Natural killer cell (primary cell): ENCODE data around the gene CXCL17. TPM values are rescaled to one million over a fixed set of nuclear protein-coding genes. Genes with fewer than 3 reads are reported as not detected.

Experiments used
- ATAC-seq, 3 donors: fragments of 150-1000 bp in 2 of 3; fragments of 200-7000 bp in 1 of 3; cut with Tn5 transposase; 1 replicate in 1 of 3; 2 replicates in 2 of 3; pipeline ENCODE4 v1.10.0; 2021; ENCODE audit warnings: mild to moderate bottlenecking in 2 of 3, moderate library complexity in 2 of 3
- DNase-seq, 2 donors: peaks; one replicate each; pipeline versions ENCODE4 v3.0.0 to v3.0.0-alpha.2; 2013 to 2021; ENCODE audit warnings: mixed read lengths in 1 of 2
- H3K27ac ChIP-seq: one replicate; pipeline ENCODE4 v1.5.1; 2013; ENCODE audit warnings: mild to moderate bottlenecking, low read length
- H3K27me3 ChIP-seq: one replicate; pipeline ENCODE4 v1.6.1; 2013; ENCODE audit warnings: low read length; ENCODE audit not compliant: control insufficient read depth, insufficient read depth
- H3K36me3 ChIP-seq: one replicate; pipeline ENCODE4 v1.6.1; 2013; ENCODE audit warnings: low read length; ENCODE audit not compliant: control insufficient read depth, insufficient read depth
- H3K4me1 ChIP-seq: one replicate; pipeline ENCODE4 v1.6.1; 2013; ENCODE audit warnings: low read length; ENCODE audit not compliant: control insufficient read depth, insufficient read depth
- H3K4me3 ChIP-seq: one replicate; pipeline ENCODE4 v1.5.1; 2013; ENCODE audit warnings: low read length
- H3K9me3 ChIP-seq: one replicate; pipeline ENCODE4 v1.6.1; 2013; ENCODE audit warnings: low read length; ENCODE audit not compliant: control insufficient read depth, insufficient read depth
- H3K27ac Mint-ChIP-seq, 2 donors: one replicate each; pipeline ENCODE4 v1.8.0; 2022; ENCODE audit warnings: mild to moderate bottlenecking in 2 of 2, mixed read lengths in 2 of 2, moderate library complexity in 1 of 2
- H3K27me3 Mint-ChIP-seq, 2 donors: one replicate each; pipeline ENCODE4 v1.8.0; 2022; ENCODE audit warnings: low read depth in 2 of 2, mixed read lengths in 2 of 2
- H3K36me3 Mint-ChIP-seq: one replicate; pipeline ENCODE4 v1.8.0; 2022; ENCODE audit warnings: mixed read lengths
- H3K4me1 Mint-ChIP-seq, 2 donors: one replicate each; pipeline ENCODE4 v1.8.0; 2022; ENCODE audit warnings: mixed read lengths in 2 of 2
- H3K4me3 Mint-ChIP-seq: one replicate; pipeline ENCODE4 v1.8.0; 2022; ENCODE audit warnings: mild to moderate bottlenecking, moderate library complexity, mixed read lengths
- H3K9me3 Mint-ChIP-seq, 2 donors: one replicate each; pipeline ENCODE4 v1.8.0; 2022; ENCODE audit warnings: mixed read lengths in 2 of 2
- CTCF ChIP-seq: fragments of 200-600 bp; IDR thresholded peaks from one replicate; pipeline ENCODE4 v1.8.0; 2022; ENCODE audit warnings: antibody characterized with exemption
- WGBS: methylation state at CpG from one replicate; pipeline ENCODE4 v1.1.7; 2013; ENCODE audit warnings: missing lambda C conversion rate; ENCODE audit not compliant: insufficient coverage; 5-methylcytosine and 5-hydroxymethylcytosine counted together
- intact Hi-C: fragments of 100-400 bp; cut with micrococcal nuclease; formaldehyde crosslinking; loops from one replicate; pipeline ENCODE4 v1.14.2; 2022
- total RNA-seq, 4 donors: library from RNA; stranded (reverse); fragments of 120-200 nt in 1 of 4; gene quantifications; one replicate each; pipeline versions ENCODE4 v1.2.3 to v1.2.4, GENCODE V29; 2013 to 2022

The CXCL17 gene, protein sequence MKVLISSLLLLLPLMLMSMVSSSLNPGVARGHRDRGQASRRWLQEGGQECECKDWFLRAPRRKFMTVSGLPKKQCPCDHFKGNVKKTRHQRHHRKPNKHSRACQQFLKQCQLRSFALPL
- total RNA-seq: not detected
- total RNA-seq (2013): not detected

- peaks cover 16% of the 10 kb centered on the region for H3K4me1 ChIP-seq
- no peak within 1 kb of the TSS for H3K4me3 ChIP-seq
- WGBS: 95% methylated on average over 7 of the region's 7 CpGs
- no peak for DNase-seq
- no peak for TF ChIP-seq CTCF
- H3K9me3 Mint-ChIP-seq: no peaks in the 10 kb centered on the region
- no peaks in the 10 kb centered on the region for H3K36me3 ChIP-seq
- H3K27ac Mint-ChIP-seq: no peak within 1 kb of the TSS
- H3K36me3 Mint-ChIP-seq: no peaks in the 10 kb centered on the region
- H3K27me3 ChIP-seq: no peaks in the 10 kb centered on the region
- H3K27me3 Mint-ChIP-seq: peaks cover 0 to 4% of the 10 kb centered on the region in 2 donors
- H3K27ac ChIP-seq: no peak within 1 kb of the TSS
- H3K9me3 ChIP-seq: no peaks in the 10 kb centered on the region
- no peak for ATAC-seq
- intact Hi-C loops: no loop called here
- no peak within 1 kb of the TSS for H3K4me3 Mint-ChIP-seq
- H3K4me1 Mint-ChIP-seq: peaks cover 19% of the 10 kb centered on the region in 2 donors
Measured at GRCh38 chr19:42442833-42443232, at the start of gene CXCL17. CXCL17 (minus strand) TSS chr19:42442946; CDS start chr19:42442832, 114 bp downstream.

GRCh38 chr19:42488783-42489521 is 46.2 kb upstream of the CXCL17 start:
- no peaks in the 10 kb centered on the region for H3K9me3 Mint-ChIP-seq

DNA sequence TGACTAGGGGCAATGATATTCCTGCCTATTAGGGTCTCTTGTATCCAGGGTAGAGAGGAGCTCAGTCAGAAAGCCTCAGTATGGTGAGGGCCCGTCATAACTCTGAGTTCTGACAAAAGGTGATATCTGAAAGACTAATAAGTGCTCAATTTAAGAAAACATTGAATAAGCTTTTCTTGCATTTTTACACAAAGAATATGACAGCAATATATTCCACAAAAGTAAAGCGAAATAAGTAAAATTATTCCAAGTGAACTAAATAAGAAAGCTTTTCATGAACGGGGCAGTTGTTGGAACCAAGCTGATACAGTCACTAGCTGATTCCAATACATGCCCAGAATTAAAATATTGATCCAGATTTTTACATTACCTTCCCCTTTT is 45.0 kb upstream of the CXCL17 start:
- Mint-ChIP-seq H3K36me3 (no peaks in the 10 kb centered on the region), H3K27ac (no peak overlapping the region), H3K27me3 (no peaks in the 10 kb centered on the region), H3K9me3 (no peaks in the 10 kb centered on the region), H3K4me3 (no peak overlapping the region), H3K4me1 (no peaks in the 10 kb centered on the region)
- WGBS: 95% methylated on average over 3 of the region's 3 CpGs
- H3K4me3 ChIP-seq: no peak overlapping the region
- no peaks in the 10 kb centered on the region for H3K9me3 ChIP-seq
- no peak overlapping the region for H3K27ac ChIP-seq
- intact Hi-C loops: no loop called here
- no peak for TF ChIP-seq CTCF
- no peaks in the 10 kb centered on the region for H3K27me3 ChIP-seq
- H3K4me1 ChIP-seq: no peaks in the 10 kb centered on the region
- ATAC-seq (no peak), DNase-seq (no peak)
- no peaks in the 10 kb centered on the region for H3K36me3 ChIP-seq

More at GRCh38 chr19:42488783-42489521, 46.2 kb upstream of the CXCL17 start:
- Histone ChIP-seq H3K27ac (no peak overlapping the region), H3K4me1 (no peaks in the 10 kb centered on the region), H3K9me3 (no peaks in the 10 kb centered on the region), H3K36me3 (no peaks in the 10 kb centered on the region), H3K27me3 (no peaks in the 10 kb centered on the region), H3K4me3 (no peak overlapping the region)
- TF ChIP-seq CTCF: no peak
- WGBS: 96% methylated on average over 5 of the region's 6 CpGs
- no peaks in the 10 kb centered on the region for H3K27me3 Mint-ChIP-seq
- H3K36me3 Mint-ChIP-seq: no peaks in the 10 kb centered on the region
- intact Hi-C loops: no loop called here
- ATAC-seq (no peak), DNase-seq (no peak)
- no peak overlapping the region for H3K27ac Mint-ChIP-seq
- H3K4me1 Mint-ChIP-seq: no peaks in the 10 kb centered on the region
- H3K4me3 Mint-ChIP-seq: no peak overlapping the region
